Fibroblast of villous mesenchyme (primary cell): ENCODE data around the gene VTN. TPM values are rescaled to one million over a fixed set of nuclear protein-coding genes. Genes with fewer than 3 reads are reported as not detected.

Experiments used
- DNase-seq: peaks from one replicate; pipeline ENCODE4 v3.0.0-alpha.2; 2010; ENCODE audit warnings: low read depth
- H3K4me3 ChIP-seq: 2 replicates; pipeline ENCODE4 v1.5.1; 2011; ENCODE audit warnings: low read depth, mild to moderate bottlenecking, low read length
- total RNA-seq: library from RNA; depleted of rRNA; stranded (reverse); fragments of >200 nt; gene quantifications from 2 replicates; pipeline ENCODE4 v1.2.3, GENCODE V29; 2012
- TF ChIP-seq, protein P1 (sequence below): IDR thresholded peaks from 2 replicates; pipeline ENCODE4 v1.5.1; 2012; ENCODE audit warnings: low read depth, mild to moderate bottlenecking, low read length; ENCODE audit not compliant: insufficient read depth

Gene VTN
- total RNA-seq, 1 donor = 5.2 TPM

DNA sequence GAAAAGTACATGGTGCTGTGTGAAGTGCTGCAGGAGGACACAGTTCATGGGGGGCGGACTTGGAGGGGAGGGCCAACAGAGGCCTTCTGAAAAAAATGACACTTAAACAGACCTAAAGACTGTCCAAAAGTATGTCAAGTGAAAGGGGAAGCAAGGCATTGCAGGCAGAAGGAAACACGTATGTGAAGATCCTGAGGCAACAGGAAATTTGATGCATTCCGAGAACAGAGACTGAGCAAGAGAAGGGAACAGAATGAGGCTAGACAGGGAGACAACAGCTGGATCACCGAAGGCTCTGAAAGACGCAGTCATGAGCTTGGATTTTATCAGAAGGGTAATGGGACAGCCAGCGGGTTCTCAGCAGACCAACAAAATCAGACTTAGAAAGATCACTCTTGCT is 35.9 kb downstream of the VTN start:
- peak; percentile 47 for DNase-seq
- TF ChIP-seq, protein P1, sequence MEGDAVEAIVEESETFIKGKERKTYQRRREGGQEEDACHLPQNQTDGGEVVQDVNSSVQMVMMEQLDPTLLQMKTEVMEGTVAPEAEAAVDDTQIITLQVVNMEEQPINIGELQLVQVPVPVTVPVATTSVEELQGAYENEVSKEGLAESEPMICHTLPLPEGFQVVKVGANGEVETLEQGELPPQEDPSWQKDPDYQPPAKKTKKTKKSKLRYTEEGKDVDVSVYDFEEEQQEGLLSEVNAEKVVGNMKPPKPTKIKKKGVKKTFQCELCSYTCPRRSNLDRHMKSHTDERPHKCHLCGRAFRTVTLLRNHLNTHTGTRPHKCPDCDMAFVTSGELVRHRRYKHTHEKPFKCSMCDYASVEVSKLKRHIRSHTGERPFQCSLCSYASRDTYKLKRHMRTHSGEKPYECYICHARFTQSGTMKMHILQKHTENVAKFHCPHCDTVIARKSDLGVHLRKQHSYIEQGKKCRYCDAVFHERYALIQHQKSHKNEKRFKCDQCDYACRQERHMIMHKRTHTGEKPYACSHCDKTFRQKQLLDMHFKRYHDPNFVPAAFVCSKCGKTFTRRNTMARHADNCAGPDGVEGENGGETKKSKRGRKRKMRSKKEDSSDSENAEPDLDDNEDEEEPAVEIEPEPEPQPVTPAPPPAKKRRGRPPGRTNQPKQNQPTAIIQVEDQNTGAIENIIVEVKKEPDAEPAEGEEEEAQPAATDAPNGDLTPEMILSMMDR = no peak
- H3K4me3 ChIP-seq = peak overlapping the region; percentile 99

DNA sequence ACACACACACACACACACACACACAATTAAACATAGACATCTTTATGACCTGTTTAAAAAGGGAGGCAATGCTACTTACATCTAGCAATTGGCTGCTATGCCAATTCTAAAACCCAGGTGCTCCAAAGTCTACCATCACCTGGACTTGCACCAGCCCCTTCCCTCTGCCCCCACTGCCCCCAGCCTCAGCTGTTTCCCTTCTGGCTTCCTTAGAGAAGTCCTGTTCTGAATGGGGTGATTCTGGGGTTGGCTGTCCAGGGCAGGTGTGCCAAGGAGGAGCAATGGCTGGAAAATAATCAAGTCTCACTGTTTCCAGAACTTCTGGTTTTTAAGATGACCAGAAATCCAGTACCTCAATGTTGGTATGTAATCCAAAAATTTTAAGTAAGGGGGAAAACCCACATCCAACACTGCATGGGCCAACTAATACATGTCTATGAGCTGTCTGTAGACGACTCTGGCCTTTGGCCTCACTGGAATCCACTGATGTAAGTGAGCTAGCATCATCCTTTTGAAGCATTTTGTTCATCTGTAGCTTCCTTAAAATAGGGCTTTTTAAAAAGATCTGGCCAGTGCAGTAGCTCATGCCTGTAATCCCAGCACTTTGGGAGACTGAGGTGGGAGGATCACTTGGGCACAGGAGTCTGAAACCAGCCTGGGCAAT is 36.9 kb downstream of the VTN start:
- H3K4me3 ChIP-seq = no peak overlapping the region
- DNase-seq = no peak
- TF ChIP-seq, protein P1 = no peak

DNA sequence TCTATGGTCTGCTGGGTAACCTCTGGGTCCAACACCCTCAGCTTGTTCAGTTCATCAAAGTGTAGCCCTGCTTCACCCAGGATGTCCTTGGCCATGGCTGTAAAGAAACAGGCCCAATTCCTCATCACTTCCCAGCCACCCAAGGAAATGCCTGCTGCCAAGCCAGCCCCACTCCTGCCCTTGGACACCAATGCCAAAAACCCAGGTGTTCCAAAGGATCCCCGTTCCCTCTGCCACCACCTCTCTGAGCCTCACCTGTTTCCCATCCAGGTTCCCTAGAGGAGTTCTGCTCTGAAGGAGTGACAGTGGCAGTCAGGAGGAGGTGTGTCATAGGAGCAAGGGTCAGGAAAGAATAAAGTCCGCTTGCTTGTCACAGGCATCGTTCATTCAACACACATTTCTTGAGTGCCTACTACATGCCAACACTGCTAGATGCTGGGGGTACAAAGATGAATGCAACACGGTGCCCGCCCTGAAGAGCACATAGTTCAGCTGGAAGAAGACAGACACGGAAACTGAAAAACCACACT is 38.2 kb downstream of the VTN start:
- H3K4me3 ChIP-seq = no peak overlapping the region
- TF ChIP-seq, protein P1 = no peak
- no peak for DNase-seq

DNA sequence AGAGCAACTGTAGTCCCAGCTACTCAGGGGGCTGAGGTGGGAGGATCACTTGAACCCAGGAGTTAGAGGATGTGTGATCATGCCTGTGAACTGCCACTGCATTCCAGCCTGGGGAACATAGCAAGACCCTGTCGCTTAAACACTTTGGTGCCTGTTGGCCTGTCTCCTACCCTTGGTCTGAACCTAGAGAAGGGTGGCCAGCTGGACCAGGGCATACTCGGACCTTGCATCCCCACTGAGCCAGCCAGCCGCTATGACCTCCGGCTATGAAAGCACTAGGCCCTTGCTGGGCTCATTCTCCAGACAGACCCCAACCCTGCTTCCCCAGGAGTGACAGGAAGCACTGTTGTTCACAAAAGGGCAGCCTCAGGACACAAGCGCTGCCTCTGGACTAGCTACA is 39.4 kb downstream of the VTN start:
- TF ChIP-seq, protein P1 = no peak
- H3K4me3 ChIP-seq = no peak overlapping the region
- no peak for DNase-seq

DNA sequence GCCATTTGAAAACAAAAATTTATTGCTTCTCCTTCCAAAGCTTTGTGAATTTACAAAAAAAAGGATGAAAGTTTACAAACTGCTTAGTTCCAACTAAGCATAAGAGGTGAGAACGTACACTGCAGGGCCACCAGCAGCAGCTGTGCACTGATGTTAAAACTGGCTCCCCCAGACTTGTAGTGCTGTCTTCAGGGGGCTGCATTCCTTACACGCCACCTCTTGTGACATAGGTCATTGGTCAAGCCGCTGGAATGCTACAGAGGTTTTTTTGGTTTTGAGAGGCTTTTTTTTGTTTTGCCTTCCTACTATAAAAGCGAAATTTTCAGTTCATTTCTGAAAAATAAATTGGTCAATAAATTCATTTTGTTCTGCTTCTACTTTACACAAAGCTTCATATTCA is 41.8 kb downstream of the VTN start:
- peak; percentile 52 for DNase-seq
- TF ChIP-seq, protein P1 = no peak
- no peak overlapping the region for H3K4me3 ChIP-seq

DNA sequence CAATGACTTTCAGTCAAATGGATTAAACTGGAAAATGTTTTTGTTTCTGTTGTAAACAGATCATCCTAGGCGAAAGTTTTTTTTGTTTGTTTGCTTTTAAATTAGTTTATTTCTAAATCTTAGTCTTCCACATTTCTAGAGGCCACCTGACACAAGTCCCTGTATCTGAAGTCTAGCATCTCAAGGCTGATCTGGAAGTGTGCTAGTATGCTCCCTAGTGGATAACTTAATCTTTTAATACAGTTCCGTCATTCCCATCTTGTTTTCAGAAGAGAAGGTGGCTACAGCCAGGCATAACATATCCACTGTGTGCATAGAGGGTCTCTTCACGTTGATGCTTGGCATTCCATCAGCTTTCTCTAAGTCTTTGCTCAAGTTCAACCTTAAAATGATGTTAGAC is 42.4 kb downstream of the VTN start:
- peak; percentile 34 for DNase-seq
- H3K4me3 ChIP-seq = no peak overlapping the region
- TF ChIP-seq, protein P1 = no peak
